IPS-NIHi7 (cell line): ENCODE measurements around the gene MYBBP1A.
"Not testable (repeated sequence)": the region's sequence is repeated elsewhere in the genome, so short reads cannot be mapped to it uniquely, and the experiment has no call there.

ENCODE experiments used
- DNase-seq: peaks from one replicate; pipeline ENCODE4 v3.0.0; 2012; ENCODE audit warnings: mixed read lengths; ENCODE audit errors: extremely low spot score

MYBBP1A gene

DNA sequence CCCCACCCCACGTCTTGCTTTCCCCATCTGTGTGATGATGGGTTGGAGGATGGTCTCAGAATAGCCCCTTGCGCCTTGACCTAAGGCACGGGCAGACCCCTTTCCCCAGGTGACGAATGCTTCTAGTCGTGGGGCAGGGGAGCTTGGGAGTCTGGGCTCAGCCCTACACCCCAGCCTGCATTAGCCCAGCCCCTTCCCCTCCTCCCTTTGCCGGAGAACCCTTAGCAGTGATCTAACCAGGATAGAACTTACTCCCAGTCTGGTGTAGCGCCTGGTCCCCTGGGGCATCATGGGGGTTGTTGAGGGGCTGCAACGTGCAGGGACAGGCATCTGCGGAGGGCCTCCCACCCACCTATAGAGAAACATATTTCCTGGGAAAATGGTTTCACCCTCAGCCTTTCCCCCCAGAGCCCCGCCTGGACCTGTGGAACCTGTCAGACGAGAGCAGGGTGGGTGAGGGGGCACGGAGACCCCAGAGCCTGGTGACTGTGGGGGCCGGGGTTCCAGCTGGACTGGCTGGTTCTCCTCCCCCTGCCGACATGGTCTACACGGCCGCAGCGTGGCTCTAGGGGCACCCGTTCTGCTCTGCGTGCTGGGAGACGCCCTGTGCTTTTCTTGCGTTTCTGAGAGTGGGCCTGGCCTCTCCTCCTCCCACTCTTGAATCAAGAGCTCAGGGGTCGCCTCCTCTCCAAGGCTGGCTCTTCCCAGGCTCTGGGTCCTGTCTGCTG is 33.9 kb upstream of the MYBBP1A start:
- DNase-seq: no peak

DNA sequence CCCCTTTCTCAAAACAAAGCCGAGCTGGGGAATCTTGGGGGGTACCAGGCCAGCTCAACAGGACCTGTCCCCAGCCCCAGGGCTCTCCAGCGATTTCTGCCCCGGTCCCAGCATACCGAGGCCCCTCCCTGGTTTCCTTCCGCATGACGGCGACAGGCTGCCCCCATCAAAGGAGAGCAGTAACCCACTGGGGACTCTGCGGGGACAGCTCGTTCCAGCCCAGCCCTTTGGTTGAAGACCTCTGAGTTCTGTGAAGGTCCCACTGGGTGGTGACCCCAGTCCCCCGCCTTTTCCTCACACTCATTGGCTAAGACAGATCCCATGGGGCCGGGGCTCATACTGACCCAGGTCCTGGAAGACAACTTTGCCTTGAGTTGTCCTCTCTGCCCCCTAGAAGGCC is 33.2 kb upstream of the MYBBP1A start:
- no peak for DNase-seq

DNA sequence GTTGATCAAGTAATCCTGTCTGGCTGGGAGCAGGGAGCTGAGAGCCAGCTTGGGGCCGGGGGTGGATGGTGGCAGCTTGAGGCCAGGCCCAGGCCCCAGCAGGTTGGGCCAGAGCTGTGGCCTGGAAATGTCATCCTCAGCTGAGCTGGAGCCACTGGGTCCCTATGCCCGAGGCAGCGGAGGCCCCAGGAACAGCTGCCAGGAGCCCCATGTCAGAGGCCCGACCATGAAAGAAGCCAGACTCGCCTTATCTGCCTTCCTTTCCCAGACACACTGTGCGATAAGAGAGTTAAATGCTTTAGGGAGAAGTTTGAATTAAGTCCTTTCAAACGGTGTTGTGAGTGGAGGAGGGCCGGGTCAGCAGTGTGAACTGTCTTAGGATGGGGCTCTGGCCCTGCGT is 32.6 kb upstream of the MYBBP1A start:
- DNase-seq: no peak

DNA sequence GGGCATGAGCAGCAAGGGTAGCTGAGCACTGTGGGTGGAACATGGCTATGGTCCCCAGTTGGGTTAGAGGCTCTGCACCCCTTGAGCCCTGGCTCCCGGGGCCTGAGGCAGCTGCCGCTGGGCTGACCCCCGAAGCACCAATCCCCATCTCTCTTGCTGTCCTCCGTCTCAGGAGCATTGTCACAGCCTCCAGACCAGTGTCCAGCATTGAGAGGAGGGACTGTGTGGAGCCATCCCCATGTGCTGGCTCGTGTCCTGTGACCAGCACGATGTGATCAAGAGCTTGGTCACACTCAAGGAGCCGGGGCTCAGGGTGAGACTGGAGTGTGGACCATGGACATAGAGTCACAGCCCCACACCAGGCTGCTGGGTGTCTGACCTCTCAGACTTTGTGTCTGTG is 32.0 kb upstream of the MYBBP1A start:
- DNase-seq: no peak

DNA sequence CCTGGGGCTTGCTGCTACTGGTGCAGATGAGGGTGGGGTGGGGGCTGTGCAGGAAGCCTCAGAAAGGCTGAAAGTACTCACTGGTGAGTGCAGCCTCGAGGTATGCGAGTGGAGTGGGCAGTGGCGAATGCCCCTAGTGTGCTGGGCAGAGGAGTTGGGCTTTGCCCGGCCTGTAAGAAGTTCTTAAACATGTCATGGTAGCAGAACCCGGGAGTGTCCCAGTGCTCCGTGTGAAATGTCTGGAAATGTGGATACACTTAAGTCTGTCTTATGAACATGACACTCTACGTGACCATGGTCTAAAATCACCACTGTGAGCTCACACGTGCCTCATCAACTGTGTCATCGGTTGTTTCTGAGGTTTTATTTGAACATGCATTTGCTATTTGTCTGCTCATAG is 30.9 kb upstream of the MYBBP1A start:
- no peak for DNase-seq

DNA sequence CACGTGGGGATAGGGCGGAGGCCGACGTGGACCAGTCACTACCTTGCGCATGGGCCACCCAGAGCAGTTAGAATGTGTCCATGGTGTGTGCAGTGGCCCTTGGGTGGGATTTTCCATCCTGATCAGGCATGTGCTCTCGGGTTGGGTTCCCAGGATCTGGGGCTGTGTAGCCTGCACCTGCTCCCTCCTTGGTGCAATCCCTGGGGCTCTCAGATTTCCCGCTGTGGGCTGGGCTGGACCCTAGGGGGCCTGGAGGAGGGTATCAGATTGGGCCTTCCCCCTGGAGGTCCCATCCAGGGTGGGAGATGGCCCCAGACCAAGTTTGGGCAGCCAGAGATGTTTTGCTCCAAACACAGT is 30.4 kb upstream of the MYBBP1A start:
- DNase-seq: no peak

DNA sequence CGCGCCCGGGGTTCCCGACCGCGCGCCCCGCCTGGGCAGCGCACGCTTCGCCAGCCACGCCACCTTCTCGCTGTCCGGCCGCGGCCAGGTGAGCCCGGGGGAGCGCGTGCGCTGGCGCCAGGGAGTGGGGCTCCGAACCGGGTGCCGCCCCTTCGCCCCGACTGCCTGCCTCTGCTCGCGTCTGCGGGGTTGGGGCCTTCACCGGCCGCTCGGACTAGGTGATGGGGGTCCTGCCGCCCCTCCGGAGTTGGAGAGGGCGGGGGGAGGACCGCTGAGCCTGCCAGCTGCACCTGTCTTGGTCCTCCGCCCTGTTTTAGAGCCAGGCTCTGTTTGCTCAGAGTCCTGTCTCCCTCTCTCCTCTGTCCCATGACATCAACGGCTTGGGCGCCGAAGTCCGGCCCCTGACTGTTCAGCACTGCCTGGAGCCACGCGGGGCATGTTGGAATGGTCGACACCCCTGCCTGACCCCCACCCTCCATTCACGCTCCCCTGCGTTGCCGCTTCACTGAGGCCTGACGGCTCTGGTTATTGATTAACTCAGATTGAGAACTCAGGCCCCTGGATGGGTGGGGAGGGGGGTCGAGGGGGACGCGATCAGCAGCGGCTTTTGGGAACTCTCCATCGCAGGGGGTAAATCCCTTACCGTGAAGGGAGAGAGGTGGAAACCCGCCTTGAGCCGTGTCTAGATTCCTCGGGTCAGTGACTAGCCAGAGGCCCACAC is 29.9 kb upstream of the MYBBP1A start:
- no peak for DNase-seq

DNA sequence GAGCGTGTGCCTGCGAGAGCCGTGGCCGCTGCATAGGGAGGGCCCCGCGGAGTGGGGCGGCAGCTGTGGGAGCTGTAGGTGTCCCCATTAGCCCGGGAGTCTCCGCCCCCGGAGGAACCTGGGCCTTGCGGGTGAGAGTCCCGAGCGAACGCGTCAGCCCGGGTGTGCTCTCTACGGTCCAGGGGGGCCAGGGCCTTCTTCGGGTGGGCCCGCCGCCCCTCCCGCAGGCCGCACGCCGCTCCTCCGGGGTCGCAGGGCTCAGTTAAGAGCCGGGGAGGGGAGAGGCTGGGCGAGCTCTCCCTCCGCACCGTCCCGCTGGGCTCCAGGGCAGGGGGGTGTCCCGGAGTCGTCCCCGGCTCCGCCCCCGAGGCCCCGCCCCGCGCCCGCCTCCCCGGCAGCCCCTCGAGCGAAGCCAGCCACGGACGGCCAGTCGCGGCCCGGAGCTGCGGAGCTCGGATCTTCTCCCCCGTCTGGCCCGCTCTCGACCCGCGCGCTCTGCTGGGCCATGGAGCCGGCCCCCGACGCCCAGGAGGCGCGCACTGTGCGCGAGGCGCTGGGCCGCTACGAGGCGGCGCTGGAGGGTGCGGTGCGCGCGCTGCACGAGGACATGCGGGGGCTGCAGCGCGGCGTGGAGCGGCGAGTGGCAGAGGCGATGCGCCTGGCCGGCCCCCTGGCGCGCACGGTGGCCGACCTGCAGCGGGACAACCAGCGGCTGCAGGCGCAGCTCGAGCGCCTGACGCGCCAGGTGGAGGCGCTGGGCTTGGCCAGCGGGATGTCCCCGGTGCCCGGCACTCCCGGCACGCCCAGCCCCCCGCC is 29.1 kb upstream of the MYBBP1A start, which contains the start of gene SMTNL2:
TSS of gene SMTNL2 (plus strand) at position 429 of the 816 bp plus-strand sequence. CDS start at position 506, 77 bp downstream.
- DNase-seq: peak; percentile 67

DNA sequence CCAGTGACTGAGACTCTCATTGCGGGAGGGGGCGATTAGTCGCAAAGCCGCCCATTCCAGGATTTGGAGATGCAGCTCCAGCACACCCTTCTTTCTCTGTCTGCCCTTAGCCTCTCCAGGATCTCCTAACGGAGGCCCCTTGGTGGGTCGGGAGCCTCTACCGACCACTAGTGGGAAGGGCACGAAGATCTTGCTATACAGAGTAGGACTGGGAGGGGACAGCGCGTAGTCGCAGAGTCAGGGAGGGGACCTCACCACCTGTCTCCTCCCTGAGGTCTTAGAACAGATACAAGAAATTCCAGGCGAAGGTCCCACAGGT is 28.6 kb upstream of the MYBBP1A start:
- peak; percentile 54 for DNase-seq

DNA sequence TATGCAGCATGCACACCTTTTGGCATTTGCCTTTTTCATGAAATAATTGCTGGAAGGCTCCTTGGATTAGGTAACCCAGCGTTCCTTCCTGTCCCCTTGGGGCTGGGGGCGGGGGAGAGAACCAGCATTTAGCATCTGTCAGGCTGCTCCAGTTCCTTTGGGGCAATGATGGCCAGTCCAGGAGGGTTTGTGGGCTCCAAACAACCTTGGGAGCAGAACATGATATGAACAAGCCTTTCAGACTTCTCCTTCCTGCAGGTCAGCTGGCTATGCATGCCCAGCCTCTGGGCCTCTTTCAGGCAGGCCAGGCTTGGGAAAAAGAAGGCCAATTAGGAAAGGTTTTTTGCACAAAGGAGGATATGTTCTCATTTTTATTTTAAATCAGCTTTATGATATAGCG is 28.0 kb upstream of the MYBBP1A start:
- DNase-seq: no peak

DNA sequence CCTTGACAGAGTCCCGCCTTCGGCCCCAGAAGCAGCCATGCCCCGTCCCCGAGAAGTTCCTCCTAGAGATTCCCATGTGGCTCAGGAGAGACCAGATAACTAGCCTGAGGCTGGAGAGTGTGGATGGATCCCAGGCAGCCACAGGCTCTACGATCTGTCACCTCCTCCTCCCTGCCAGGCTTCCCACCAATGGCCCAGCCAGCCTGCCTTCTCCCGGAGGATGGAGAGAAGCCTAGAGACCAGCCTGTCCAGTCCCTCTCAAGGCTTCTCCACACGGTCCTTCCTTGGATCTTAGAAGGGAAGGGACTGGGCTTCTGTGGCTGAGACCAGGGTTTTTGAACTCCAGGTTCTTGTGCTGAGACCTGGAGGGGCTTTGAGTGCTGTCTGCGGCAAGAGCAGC is 27.5 kb upstream of the MYBBP1A start:
- DNase-seq: no peak

DNA sequence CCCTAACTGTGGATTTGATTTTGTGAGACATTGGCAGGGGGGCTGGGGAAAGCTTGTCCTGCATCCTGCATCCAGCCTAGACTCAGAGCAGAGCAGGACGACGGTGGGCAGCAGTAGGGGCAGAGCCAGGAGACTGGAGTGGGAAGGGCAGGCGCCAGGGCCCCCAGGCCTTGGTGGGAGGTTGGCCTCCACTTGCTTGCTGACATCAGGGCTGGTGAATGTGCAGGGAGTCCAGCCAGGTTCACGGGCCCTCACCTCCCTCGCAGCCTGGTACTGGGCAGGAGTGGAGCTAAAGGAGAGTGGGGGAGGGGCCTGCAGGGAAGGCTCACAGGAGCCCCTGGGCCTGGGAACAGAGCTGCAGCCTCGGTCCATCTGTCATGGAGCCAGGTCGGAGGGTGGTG is 26.9 kb upstream of the MYBBP1A start:
- DNase-seq: no peak

DNA sequence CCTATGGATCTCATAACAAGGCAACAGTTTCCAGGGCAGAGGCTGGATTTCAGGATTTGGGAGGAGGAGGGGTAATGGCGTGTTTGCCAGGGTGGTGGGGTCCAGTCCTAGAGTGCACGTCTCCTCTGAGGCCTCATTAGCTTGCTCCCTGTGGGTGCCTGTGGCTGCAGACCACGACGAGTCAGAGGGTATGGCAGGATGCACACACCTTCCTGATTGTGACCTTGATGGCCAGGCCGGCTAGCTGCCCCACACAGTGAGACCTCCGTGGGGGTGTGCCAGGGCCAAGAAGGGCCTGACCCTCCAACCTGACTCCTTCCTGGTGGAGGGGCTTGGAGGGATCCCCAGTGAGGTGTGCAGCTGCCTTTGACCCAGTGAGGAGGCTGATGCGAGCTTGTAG is 25.1 kb upstream of the MYBBP1A start:
- DNase-seq: no peak

DNA sequence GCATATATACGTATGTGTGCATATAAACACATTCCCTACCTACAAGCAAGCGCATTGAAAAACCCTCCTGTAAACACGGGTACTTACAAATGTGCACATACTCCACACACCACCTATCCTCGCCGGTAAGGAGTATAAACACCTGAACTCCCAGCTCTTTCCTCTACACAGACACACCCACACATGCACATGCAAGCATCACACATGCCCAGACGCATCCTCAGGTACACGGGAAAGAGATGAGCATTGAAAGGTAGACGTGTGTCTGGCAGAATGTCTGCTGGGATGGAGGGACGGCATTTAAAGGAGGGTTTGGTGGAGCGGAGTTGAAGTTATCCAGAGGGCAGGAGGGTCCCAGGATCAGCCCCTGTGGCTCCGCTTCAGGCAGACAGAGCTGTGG is 24.5 kb upstream of the MYBBP1A start:
- DNase-seq: no peak

DNA sequence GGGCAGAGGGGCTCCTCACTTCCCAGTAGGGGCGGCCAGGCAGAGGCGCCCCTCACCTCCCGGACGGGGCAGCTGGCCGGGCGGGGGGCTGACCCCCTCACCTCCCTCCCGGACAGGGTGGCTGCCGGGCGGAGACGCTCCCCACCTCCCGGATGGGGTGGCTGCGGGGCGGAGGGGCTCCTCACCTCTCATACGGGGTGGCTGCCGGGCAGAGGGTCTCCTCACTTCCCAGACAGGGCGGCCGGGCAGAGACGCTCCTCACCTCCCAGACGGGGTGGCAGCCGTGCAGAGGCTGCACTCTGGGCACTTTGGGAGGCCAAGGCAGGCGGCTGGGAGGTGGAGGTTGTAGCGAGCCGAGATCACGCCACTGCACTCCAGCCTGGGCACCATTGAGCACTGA is 23.2 kb upstream of the MYBBP1A start:
- not testable (repeated sequence) for DNase-seq

DNA sequence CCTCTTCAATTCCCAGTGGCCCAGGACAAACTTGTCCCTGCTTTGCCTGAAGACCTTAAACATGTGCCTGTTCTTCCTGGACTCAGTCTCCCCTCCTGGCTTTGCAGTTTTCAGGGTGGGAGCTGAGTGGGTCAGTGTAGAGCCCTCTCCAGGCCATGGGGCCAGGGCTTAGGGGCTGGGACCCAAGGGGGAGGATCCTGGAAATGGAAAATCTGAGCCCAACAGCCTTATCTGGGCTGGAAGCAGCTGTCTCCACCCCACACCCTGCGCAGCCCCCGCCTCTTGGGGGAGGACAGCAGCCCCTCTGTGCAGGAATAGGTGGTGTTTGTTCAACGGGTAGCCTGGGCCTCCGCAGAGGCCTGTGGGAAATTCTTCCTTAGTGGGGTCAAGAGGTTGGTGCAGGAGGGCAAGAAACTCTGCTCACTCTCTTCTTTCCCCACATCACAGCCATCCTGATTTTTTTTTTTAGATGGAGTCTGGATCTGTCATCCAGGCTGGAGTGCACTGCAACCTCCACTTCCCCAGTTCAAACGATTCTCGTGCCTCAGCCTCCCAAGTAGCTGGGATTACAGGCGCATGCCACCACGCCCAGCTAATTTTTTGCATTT is 22.3 kb upstream of the MYBBP1A start:
- DNase-seq: no peak

DNA sequence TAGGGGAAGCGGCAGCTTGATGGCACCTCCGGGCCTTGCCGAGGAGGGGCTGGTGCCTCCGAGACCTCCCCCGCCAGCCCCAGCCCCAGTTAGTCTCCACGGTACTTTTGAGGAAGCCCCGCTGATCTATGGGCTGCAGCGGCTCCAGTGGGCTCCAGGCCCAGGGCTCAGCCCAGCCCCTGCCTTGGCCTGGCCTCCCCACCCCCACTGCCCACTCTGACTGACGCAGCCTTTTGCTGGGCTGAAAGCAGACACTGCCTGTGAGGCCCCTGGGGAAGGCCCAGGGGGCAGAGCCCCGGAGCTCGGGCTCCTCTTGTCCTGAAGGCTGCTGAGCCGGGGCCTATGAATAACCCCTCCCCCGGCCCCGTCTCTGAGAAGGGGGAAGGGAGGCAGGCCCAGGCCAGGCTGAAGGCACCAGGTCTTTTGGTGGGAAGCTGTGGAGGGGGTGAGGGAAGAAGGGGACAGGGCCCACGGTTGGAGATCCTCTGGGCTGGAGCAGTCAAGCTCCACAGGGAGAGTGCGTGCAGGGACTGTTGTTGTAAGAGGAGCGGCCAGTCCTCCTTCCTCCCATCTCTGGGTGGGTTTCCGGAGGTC is 21.6 kb upstream of the MYBBP1A start:
- peak; percentile 86 for DNase-seq

DNA sequence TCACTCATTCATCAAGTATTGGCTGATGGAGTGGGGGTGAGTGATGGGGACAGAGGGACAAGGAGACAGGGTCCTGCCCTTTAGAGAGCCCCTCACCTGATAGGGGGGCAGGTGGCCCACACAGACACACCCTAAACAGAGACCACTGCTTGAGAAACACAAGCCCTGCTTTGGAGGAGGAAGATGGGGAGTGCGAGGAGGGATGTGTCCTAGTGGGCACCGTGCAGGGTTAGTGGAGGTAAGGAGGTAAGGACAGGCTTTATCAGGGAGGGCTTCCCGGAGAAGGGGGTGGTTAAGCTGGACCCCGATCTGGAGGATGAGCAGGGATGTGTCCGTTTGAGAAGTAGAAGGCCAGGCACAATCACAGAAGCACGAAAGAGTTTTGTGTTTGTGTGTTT is 21.0 kb upstream of the MYBBP1A start:
- no peak for DNase-seq

DNA sequence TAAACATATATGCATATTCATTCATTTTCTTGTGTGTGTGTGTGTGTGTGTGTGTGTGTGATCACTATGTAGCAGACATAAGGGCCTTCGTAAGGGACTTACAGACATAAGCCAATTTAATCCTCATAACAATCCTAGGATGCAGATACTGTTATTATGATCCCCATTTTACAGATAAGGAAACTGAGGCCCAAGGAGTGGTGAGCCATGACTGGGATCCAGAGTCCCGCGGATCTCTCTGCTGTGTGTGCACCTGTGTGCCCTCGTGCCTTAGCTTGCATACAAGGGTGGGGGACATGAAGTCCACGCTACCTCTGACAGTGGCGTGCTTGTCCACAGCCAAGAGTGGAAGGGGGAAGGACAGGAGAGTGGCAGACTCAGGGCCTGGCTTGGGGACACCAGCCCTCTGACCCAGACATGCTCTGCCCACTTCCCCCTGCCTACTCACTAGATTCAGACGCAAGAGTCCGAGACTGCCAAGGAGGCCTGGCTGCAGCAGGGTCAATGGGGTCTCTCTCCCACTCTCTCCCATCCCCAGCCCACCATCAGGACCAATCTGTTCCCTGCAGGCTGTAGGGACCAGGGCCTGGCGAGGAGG is 19.4 kb upstream of the MYBBP1A start:
- DNase-seq: no peak

DNA sequence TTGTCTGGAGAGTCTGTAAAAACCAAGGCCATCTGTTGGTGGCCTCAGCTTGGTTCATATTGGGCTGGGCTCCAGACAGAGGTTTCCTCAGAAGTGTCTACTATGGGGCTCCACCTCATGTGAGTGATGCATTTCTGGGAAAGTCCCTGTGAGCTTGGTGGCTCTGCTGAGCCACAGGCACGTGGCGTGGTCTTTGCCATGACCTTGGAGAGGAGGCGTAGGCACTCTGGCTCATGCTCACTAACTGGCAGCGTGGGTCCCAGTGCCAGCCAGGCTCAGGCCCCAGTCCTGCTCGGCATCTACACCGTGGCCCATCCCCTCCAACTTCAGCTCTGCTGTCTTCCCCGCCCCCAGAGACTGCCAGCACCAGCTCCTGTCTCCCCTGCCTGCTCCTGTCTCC is 18.5 kb upstream of the MYBBP1A start:
- no peak for DNase-seq

DNA sequence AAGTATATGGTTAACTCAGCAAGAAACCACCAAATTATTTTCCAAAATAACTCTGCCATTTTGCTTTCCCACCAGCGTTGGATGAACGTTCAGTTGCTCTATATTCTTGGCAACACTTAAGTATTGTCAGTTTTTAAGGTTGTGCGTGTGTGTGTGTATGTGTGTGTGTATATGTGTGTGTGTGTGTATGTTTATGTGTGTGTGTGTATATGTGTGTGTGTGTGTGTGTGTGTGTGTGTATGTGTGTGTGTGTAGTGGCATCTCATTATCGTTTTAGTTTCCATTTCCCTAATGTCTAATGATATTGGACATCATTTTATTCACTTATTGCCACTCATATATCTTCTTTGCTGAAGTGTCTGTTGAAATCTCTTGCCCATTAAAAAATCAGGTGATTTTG is 17.9 kb upstream of the MYBBP1A start:
- DNase-seq: no peak

DNA sequence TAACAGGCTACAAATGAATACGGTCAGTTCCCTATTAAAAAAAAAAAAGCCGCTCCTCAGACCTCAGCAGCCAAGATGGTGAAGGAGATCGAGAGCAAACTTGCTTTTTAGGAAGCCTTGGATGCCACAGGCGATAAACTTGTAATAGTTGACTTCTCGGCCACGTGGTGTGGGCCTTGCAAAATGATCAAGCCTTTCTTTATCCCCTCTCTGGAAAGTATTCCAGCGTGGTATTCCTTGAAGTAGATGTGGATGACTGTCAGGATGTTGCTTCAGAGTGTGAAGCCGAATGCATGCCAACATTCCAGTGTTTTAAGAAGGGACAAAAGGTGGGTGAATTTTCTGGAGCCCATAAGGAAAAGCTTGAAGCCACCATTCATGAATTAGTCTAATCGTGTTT is 16.9 kb upstream of the MYBBP1A start:
- DNase-seq: no peak
